ENCODE results near the gene TTLL11.
"Not testable (repeated sequence)": the region's sequence is repeated elsewhere in the genome, so short reads cannot be mapped to it uniquely, and the experiment has no call there.

Gene TTLL11

GRCh38 chr9:122004589-122004988 lies 88.5 kb downstream of the TTLL11 start:
- DNase-seq (ENCODE audit: low read depth) = no peak

GRCh38 chr9:122001491-122002201 lies 91.5 kb downstream of the TTLL11 start:
- peak; percentile 67 for DNase-seq (ENCODE audit: low read depth)

GRCh38 chr9:122000526-122000925 lies 92.6 kb downstream of the TTLL11 start:
- DNase-seq (ENCODE audit: low read depth) = not testable (repeated sequence)

- DNase-seq (ENCODE audit: low read depth) = no peak
Observed at GRCh38 chr9:121999556-121999955, 93.6 kb downstream of the TTLL11 start.

- DNase-seq (ENCODE audit: low read depth) = no peak
Observed at GRCh38 chr9:121998513-121999049, 94.5 kb downstream of the TTLL11 start.

GRCh38 chr9:121997791-121998190 lies 95.3 kb downstream of the TTLL11 start:
- peak; percentile 51 for DNase-seq (ENCODE audit: low read depth)

GRCh38 chr9:121996783-121997182 lies 96.3 kb downstream of the TTLL11 start:
- no peak for DNase-seq (ENCODE audit: low read depth)

GRCh38 chr9:121995997-121996396 lies 97.1 kb downstream of the TTLL11 start:
- no peak for DNase-seq (ENCODE audit: low read depth)

- peak; percentile 82 for DNase-seq (ENCODE audit: low read depth)
Observed at GRCh38 chr9:121992571-121993212, 100.4 kb downstream of the TTLL11 start.

- DNase-seq (ENCODE audit: low read depth) = no peak
Observed at GRCh38 chr9:121991307-121991661, 101.8 kb downstream of the TTLL11 start.

- DNase-seq (ENCODE audit: low read depth) = no peak
Observed at GRCh38 chr9:121990600-121991306, 102.4 kb downstream of the TTLL11 start.

GRCh38 chr9:121989010-121989409 lies 104.1 kb downstream of the TTLL11 start:
- no peak for DNase-seq (ENCODE audit: low read depth)

GRCh38 chr9:121987314-121987713 lies 105.8 kb downstream of the TTLL11 start:
- DNase-seq (ENCODE audit: low read depth) = no peak

GRCh38 chr9:121985792-121986494 lies 107.2 kb downstream of the TTLL11 start:
- peak; percentile 59 for DNase-seq (ENCODE audit: low read depth)

GRCh38 chr9:121984726-121985402 lies 108.2 kb downstream of the TTLL11 start:
- DNase-seq (ENCODE audit: low read depth) = peak; percentile 97

- DNase-seq (ENCODE audit: low read depth) = no peak
Observed at GRCh38 chr9:121983736-121984135, 109.4 kb downstream of the TTLL11 start.

GRCh38 chr9:121981118-121981883 lies 111.8 kb downstream of the TTLL11 start:
- DNase-seq (ENCODE audit: low read depth) = no peak

GRCh38 chr9:121980665-121981064 lies 112.4 kb downstream of the TTLL11 start:
- DNase-seq (ENCODE audit: low read depth) = not testable (repeated sequence)

GRCh38 chr9:121979736-121980135 lies 113.4 kb downstream of the TTLL11 start:
- DNase-seq (ENCODE audit: low read depth) = no peak

GRCh38 chr9:121976751-121977150 lies 116.4 kb downstream of the TTLL11 start:
- peak; percentile 67 for DNase-seq (ENCODE audit: low read depth)

GRCh38 chr9:121975801-121976277 lies 117.3 kb downstream of the TTLL11 start:
- peak; percentile 65 for DNase-seq (ENCODE audit: low read depth)

Data from EH (cell line).